ENCODE data around the gene LGR6. TPM values are rescaled to one million over a fixed set of nuclear protein-coding genes. Genes with fewer than 3 reads are reported as not detected.

Gene LGR6
- polyA plus RNA-seq, 3 donors: not detected

DNA sequence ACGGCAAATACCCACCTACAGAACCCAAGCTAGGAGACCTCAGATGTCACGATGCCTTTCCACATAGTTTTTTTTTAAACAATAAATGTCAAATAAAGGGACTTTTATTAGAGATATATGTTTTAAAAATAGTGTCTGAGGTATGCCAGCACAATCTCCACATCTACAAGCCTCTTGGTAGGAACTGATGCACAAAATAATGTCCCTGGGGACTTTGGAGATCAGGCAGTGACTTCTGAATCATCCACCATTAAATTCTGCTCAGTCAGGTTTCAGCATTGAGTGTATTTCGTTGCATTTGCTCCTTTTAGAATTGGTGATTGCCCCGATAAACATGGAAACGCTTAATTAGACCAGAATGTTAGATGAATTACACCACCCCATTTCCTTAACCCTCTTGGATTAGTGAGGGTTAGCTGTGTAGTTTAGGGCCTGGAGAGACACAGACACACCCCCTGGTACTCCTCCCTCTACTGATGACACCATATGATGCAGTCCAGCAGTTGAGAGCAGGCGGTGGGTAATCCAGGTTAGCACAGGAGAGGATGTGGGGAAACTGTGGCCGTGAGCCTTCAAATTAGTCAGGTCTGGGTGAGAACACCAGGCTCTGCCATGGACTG is 33.6 kb downstream of the LGR6 start:
- no peaks in the 10 kb centered on the region for H3K79me2 ChIP-seq (ENCODE audit: insufficient read depth, low read length)
- intact Hi-C loops (cut with micrococcal nuclease): no loop called here
- H4K20me1 ChIP-seq (ENCODE audit: insufficient read depth, low read length): no peaks in the 10 kb centered on the region
- no peak overlapping the region for H3K9ac ChIP-seq (ENCODE audit: insufficient read depth, low read length, poor library complexity, severe bottlenecking)
- no peaks in the 10 kb centered on the region for H3K36me3 Mint-ChIP-seq
- no peak for DNase-seq
- no peak overlapping the region for H3K4me2 ChIP-seq (replicated peaks; ENCODE audit: extremely low read depth, low read length, poor library complexity, severe bottlenecking)
- peaks cover 5% of the 10 kb centered on the region in 3 donors for H3K27me3 Mint-ChIP-seq (ENCODE audit: low read depth in 3 of 3)
- no peak overlapping the region for H3K4me3 Mint-ChIP-seq
- no peak for TF ChIP-seq CTCF (IDR thresholded peaks at IDR 0.05)
- no peaks in the 10 kb centered on the region for H3K4me1 ChIP-seq (ENCODE audit: control insufficient read depth in 1 of 2, insufficient read depth in 2 of 2, low read length in 2 of 2)
- no peak overlapping the region for H3K4me3 ChIP-seq (replicated peaks in 1 of 3; ENCODE audit: low read depth in 2 of 3, low read length in 3 of 3)
- H3K27ac ChIP-seq (ENCODE audit: low read depth in 1 of 2, low read length in 2 of 2): no peak overlapping the region
- no peaks in the 10 kb centered on the region for H3K9me3 ChIP-seq (replicated peaks in 1 of 2; ENCODE audit: control insufficient read depth in 1 of 2, insufficient read depth in 1 of 2, low read length in 2 of 2)
- no peak overlapping the region for H2AFZ ChIP-seq (ENCODE audit: insufficient read depth, low read depth, low read length, poor library complexity, severe bottlenecking)
- H3K27me3 ChIP-seq (ENCODE audit: control insufficient read depth in 2 of 2, insufficient read depth in 2 of 2, low read length in 2 of 2): no peaks in the 10 kb centered on the region
- no peaks in the 10 kb centered on the region for H3K36me3 ChIP-seq (replicated peaks in 1 of 2; ENCODE audit: control insufficient read depth in 1 of 2, insufficient read depth in 2 of 2, low read length in 2 of 2)
- H3K4me1 Mint-ChIP-seq: peaks cover 5% of the 10 kb centered on the region
- H3K27ac Mint-ChIP-seq: no peak overlapping the region
- WGBS (ENCODE audit: insufficient coverage): 100% methylated on average over 1 of the region's 7 CpGs
- H3K9me3 Mint-ChIP-seq: no peaks in the 10 kb centered on the region

GRCh38 chr1:202227997-202228401 is 34.4 kb downstream of the LGR6 start:
- peaks cover 3 to 5% (median 5%) of the 10 kb centered on the region in 3 donors for H3K27me3 Mint-ChIP-seq (ENCODE audit: low read depth in 3 of 3)
- H3K79me2 ChIP-seq (ENCODE audit: insufficient read depth, low read length): no peaks in the 10 kb centered on the region
- no peaks in the 10 kb centered on the region for H4K20me1 ChIP-seq (ENCODE audit: insufficient read depth, low read length)
- DNase-seq: no peak
- no peaks in the 10 kb centered on the region for H3K9me3 ChIP-seq (replicated peaks in 1 of 2; ENCODE audit: control insufficient read depth in 1 of 2, insufficient read depth in 1 of 2, low read length in 2 of 2)
- no peaks in the 10 kb centered on the region for H3K36me3 Mint-ChIP-seq
- H3K4me2 ChIP-seq (replicated peaks; ENCODE audit: extremely low read depth, low read length, poor library complexity, severe bottlenecking): no peak overlapping the region
- no CpG with 5 or more reads among the region's 2 CpGs for WGBS (ENCODE audit: insufficient coverage)
- no peaks in the 10 kb centered on the region for H3K36me3 ChIP-seq (replicated peaks in 1 of 2; ENCODE audit: control insufficient read depth in 1 of 2, insufficient read depth in 2 of 2, low read length in 2 of 2)
- no peak overlapping the region for H3K4me3 Mint-ChIP-seq
- peak overlapping the region in 1 of 7 donors; percentile 43 for H3K27ac Mint-ChIP-seq
- no peak overlapping the region for H2AFZ ChIP-seq (ENCODE audit: insufficient read depth, low read depth, low read length, poor library complexity, severe bottlenecking)
- no peak overlapping the region for H3K9ac ChIP-seq (ENCODE audit: insufficient read depth, low read length, poor library complexity, severe bottlenecking)
- H3K4me3 ChIP-seq (replicated peaks in 1 of 3; ENCODE audit: low read depth in 2 of 3, low read length in 3 of 3): no peak overlapping the region
- peaks cover 5% of the 10 kb centered on the region for H3K4me1 Mint-ChIP-seq
- no peaks in the 10 kb centered on the region for H3K9me3 Mint-ChIP-seq
- H3K4me1 ChIP-seq (ENCODE audit: control insufficient read depth in 1 of 2, insufficient read depth in 2 of 2, low read length in 2 of 2): no peaks in the 10 kb centered on the region
- no peak overlapping the region for H3K27ac ChIP-seq (ENCODE audit: low read depth in 1 of 2, low read length in 2 of 2)
- no peaks in the 10 kb centered on the region for H3K27me3 ChIP-seq (ENCODE audit: control insufficient read depth in 2 of 2, insufficient read depth in 2 of 2, low read length in 2 of 2)
- intact Hi-C loops (cut with micrococcal nuclease): no loop called here
- no peak for TF ChIP-seq CTCF (IDR thresholded peaks at IDR 0.05)
